DLD1 (cell line): ENCODE data around the gene GCK.

Experiments
- in situ Hi-C: cut with HindIII; loops from 2 replicates; pipeline ENCODE4 v1.10.0; 2017; ENCODE audit warnings: low sequenced_read_pairs

Gene GCK

DNA sequence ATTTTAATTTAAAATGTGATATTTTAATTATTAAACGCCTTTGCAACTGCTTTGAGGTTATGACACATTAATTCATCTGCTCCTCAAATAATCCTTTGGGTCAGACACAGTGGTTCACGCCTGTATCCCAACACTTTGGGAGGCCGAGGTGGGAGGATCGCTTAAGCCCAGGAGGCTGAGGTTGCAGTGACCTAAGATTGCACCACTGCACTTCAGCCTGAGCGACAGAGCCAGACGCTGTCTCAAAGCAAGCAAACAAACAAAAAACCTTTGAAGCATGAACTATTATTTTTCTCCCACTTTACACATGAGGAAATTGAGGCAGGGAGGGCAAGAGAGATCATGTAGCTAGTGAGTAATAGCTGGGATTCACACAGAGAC, 64.4 kb downstream of the GCK start:
- in situ Hi-C loops: no loop called here

GRCh38 chr7:44123190-44124003, 65.8 kb downstream of the GCK start, which contains the start of gene POLD2:
TSS of gene POLD2 (minus strand) at chr7:44123548. CDS start at chr7:44122053, 1,495 bp downstream.
- in situ Hi-C loops: no loop called here

- in situ Hi-C loops: no loop called here
Observed at GRCh38 chr7:44122529-44122928, 66.7 kb downstream of the GCK start.

DNA sequence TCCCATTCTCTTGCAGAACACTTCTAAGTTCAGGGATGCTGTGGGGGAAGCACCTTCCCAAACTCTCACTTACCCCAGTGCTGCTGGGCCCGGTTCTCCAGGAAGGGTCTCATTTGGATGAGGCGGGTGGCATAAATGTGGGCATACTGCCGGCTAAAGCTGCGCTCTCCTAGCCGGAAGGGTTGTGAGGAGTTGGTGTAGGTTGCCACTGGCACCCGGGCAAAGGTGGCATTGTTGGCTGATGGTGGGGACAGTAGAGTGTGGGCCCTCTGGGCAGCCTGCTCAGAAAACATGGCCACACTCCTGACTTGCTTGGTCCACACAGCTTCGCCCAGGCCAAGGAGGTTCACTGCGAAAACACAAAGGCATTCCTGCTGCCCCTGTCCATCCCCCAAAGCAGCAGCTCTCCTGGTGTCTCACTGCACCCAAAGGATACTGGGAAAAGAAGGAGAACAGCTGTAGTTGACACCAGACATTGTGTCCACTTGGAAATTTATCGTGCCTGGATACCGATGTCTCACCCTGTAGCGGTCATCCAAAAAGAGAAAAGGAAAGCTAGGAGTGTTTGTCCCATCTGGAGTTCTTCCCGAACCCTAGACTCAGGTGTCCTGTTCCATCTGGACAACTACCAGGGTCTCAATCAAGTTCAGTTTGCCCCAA, 67.3 kb downstream of the GCK start:
- in situ Hi-C loops: no loop called here

GRCh38 chr7:44120395-44120794, 68.8 kb downstream of the GCK start:
- in situ Hi-C loops: no loop called here

DNA sequence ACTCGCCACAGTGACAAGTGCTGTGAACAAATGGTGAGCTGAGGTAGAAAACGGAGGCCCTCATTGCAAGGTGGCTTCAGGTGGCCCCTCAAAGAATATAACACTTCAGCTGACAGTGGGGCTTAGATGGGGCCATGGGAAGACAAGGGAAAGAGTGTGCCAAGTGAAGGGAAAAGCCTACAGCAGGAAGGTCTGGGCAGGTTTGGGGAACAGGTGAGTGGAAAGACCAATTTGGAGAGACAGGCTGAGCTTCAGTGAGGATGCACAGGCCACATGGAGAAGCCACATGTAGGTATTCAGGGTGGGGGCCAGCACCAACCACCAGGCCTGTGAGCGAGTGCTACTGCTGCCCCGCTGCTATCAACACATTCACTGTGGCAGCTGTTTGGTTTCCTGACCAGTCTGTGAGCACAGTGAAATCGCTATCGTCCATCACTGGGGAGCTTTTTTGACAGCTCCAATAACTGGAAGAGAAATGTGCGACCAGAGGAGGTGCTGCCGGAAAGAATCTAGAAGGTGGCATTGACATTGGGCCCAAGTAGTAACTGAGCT, 69.3 kb downstream of the GCK start:
- in situ Hi-C loops: no loop called here

DNA sequence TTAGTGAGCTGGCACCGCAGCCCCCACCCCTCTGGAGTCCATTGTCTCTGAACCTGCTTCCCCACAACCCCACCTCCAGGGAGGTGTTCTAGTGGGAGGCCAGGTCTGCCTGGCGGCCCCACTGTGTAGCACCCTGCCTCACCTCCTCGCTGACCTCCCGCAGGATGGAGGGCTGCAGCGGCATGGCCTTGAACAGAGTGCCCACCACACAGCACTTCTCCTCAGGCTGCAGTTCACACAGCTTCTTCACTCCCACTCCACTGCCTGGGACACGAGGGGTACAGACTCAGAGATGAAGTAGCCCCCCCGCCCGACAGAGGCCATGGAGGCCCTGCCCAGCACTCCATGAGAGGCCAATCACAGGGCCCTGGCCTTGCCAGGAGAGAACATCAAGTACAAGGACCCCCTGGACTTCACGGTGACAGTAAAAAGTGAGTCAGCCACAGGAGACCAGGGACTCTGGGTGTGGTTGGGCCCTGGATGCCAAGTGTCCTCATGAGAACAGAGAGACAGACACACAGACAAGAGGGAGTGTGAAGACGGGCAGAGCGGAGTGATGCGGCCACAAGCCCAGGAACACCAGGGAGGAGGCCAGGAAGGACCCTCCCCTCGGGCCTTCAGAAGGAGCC, 71.3 kb downstream of the GCK start:
- in situ Hi-C loops: no loop called here

- in situ Hi-C loops: no loop called here
Observed at GRCh38 chr7:44116789-44117666, 72.2 kb downstream of the GCK start.

DNA sequence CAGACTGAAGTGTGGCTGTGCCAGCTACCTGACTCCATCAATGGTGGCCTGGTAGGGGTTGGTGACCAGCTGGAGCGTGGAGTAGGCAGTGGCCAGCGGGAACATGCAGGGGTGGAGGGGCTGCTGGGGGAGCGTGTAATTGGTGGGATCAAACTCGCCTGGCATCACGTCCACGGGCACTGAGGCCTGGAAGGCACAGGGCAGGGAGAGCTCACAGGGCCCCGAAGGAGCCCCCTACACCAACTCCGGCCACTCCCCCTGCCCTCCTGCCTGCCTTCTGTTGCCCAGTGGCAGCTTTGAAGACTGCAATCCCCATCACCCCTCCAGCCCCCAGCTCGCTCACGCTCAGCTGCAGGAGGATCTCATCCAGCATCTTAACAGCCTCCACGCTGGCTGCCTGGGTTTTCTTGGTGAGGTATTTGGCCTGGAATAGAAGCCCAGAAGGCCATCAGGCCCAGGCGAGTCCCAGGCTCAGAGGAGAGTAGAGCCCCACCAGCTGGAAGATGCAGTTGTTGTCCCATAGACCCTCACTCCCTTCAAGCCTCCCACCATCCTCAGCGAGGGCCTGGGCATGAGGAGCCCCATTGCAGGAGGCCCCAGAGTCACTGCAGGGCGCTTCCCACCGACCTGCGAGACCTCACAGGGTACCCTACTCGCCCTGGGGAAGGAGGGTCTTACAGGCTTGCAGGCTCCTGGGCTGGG, 73.0 kb downstream of the GCK start:
- in situ Hi-C loops: no loop called here

DNA sequence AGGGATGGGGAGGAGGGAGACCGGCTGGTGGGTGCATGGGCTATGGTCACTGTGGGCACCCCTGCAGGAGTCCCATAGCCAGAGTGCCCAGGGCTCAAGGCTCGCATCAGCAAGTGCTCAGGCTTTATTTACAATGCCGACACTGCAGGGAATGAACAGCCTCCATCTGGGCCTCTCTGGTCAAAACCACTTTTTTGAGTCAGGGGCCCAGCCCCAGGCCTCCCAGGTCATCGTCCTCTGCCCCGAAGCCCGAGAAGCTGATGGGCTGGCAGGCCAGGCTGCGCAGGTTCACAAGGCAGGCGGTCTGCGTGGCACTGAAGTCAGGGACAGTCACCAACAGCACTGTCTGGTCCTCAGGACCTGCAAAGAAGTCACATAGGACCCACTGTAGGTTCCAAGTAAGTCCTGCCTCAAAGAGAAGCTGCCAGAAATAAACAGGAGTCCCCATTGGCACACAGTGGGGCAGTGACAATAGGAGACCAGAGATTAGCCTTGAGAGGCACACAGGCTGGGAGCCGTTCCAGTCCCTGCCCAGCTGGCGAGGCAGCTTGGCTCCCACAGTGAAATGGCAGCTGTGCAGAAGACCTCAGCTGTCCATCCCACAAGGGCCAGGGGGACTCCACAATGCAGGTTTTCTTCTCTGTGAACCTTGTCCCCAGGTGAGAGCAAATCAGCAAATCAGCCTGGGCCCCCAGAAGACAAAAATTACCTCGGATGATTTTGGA, 74.5 kb downstream of the GCK start:
- in situ Hi-C loops: no loop called here

GRCh38 chr7:44113764-44114354, 75.4 kb downstream of the GCK start:
- in situ Hi-C loops: no loop called here

- in situ Hi-C loops: no loop called here
Observed at GRCh38 chr7:44112997-44113763, 76.1 kb downstream of the GCK start.

DNA sequence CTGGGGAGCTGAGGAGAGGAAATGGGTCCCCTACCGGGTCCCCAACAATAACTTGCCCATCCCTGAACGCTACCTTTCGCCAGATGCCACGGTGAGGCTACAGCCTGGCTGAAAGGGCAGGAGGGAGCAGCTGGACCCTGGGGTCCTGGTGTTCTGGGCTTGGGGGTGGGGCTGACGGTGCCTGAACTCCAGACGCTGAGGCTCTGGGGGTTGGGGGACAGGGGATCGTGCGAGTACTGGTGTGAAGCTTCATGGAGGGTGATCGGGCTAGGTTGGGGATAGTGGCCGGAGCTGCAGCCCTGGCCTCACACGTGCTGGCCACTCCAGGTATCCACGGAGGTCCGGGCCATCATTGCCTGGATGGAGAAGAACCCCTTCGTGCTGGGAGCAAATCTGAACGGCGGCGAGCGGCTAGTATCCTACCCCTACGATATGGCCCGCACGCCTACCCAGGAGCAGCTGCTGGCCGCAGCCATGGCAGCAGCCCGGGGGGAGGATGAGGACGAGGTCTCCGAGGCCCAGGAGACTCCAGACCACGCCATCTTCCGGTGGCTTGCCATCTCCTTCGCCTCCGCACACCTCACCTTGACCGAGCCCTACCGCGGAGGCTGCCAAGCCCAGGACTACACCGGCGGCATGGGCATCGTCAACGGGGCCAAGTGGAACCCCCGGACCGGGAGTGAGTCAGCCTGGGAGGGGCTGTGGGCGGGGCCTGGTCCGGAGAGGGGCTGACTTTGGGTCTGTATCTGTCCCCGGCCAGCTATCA, 76.8 kb downstream of the GCK start:
- in situ Hi-C loops: no loop called here

DNA sequence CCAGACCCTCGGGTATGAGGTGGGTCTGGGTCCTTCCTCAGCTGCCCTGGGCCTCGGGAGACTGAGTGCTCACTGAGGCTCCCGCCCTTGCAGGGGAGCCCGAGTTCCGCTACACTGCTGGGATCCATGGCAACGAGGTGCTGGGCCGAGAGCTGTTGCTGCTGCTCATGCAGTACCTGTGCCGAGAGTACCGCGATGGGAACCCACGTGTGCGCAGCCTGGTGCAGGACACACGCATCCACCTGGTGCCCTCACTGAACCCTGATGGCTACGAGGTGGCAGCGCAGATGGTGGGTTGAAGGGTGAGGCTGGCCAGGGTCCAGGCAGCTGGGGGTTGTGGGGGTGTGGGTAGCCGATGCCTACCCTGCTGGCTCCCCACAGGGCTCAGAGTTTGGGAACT, 77.5 kb downstream of the GCK start:
- in situ Hi-C loops: no loop called here

- in situ Hi-C loops: no loop called here
Observed at GRCh38 chr7:44110719-44111635, 78.3 kb downstream of the GCK start.

DNA sequence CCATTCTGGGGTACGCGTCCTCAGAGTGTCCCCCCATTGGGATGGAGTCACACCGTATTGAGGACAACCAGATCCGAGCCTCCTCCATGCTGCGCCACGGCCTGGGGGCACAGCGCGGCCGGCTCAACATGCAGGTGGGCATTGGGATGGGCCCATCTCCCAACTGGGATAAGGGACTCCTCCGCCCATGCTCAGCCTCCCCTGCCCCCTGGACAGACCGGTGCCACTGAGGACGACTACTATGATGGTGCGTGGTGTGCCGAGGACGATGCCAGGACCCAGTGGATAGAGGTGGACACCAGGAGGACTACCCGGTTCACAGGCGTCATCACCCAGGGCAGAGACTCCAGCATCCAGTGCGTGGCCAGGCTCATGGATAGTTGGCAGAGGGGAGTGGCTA, 79.2 kb downstream of the GCK start:
- in situ Hi-C loops: no loop called here
